Upper lobe of right lung (tissue), 1 donor: ENCODE data around the gene GIT2. TPM values are rescaled to one million over a fixed set of nuclear protein-coding genes. Genes with fewer than 3 reads are reported as not detected.

Source experiments
- ATAC-seq: fragments of 200-7000 bp; cut with Tn5 transposase; one replicate; pipeline ENCODE4 v1.9.1; 2020; ENCODE audit warnings: mild to moderate bottlenecking, moderate library complexity
- DNase-seq: peaks from one replicate; pipeline ENCODE4 v3.0.0-alpha.2; 2020
- H3K27ac ChIP-seq: fragments of 200-600 bp; one replicate; pipeline ENCODE4 v1.8.0; 2022
- H3K27me3 ChIP-seq: fragments of 200-600 bp; one replicate; pipeline ENCODE4 v1.8.0; 2022; ENCODE audit warnings: mild to moderate bottlenecking
- H3K36me3 ChIP-seq: fragments of 200-600 bp; one replicate; pipeline ENCODE4 v1.8.0; 2022
- H3K4me1 ChIP-seq: fragments of 200-600 bp; one replicate; pipeline ENCODE4 v1.8.0; 2022
- H3K4me3 ChIP-seq: fragments of 200-600 bp; one replicate; pipeline ENCODE4 v1.8.0; 2022; ENCODE audit warnings: mild to moderate bottlenecking
- H3K9me3 ChIP-seq: fragments of 200-600 bp; one replicate; pipeline ENCODE4 v1.8.0; 2022
- CTCF ChIP-seq: fragments of 200-600 bp; IDR thresholded peaks from one replicate; pipeline ENCODE4 v1.8.0; 2022; ENCODE audit warnings: antibody characterized with exemption
- intact Hi-C: fragments of 100-400 bp; cut with DNase I; formaldehyde crosslinking; loops from one replicate; pipeline ENCODE4 v1.11.0; 2022
- total RNA-seq: library from RNA; stranded (reverse); fragmentation: NEBNext Ultra II Directional; extraction: Animal tissue kit (Norgen Biotek cat#: 25700); gene quantifications from one replicate; pipeline ENCODE4 v1.2.1, GENCODE V29; 2021
- donor health status: DM: no; HTN: yes; CAD: no; lungs with severe emphysema.

Gene GIT2
- total RNA-seq, 1 donor from 2014 or later: 52.1 TPM

DNA sequence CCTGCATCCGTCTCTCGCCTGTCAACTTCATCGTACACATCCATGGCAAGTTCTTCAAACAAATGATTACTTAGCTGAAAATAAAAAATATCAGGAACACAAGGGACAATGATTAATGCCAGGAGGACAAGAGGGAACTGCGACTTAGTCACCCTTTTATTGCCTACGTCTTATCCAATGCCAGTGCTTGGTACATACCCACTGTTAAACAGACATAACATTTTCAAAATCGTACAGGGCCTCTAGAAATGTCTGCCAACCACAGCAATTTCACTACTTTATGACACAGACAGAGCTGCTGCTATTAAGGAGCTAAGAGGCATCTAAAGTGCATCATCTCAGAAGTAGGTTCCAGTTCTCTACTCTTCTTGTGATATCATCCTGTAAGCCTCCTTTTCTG is 34.6 kb downstream of the GIT2 start:
- H3K9me3 ChIP-seq: no peaks in the 10 kb centered on the region
- DNase-seq: no peak
- no peaks in the 10 kb centered on the region for H3K27me3 ChIP-seq
- H3K27ac ChIP-seq: no peak overlapping the region
- no peak overlapping the region for H3K4me3 ChIP-seq
- TF ChIP-seq CTCF: no peak
- intact Hi-C loops: no loop called here
- H3K36me3 ChIP-seq: peaks cover 86% of the 10 kb centered on the region
- H3K4me1 ChIP-seq: peaks cover 4% of the 10 kb centered on the region
- no peak for ATAC-seq

- Histone ChIP-seq H3K4me1 (peaks cover 4% of the 10 kb centered on the region), H3K4me3 (no peak overlapping the region), H3K27ac (no peak overlapping the region), H3K27me3 (no peaks in the 10 kb centered on the region), H3K36me3 (peaks cover 89% of the 10 kb centered on the region), H3K9me3 (no peaks in the 10 kb centered on the region)
- DNase-seq: no peak
- intact Hi-C loops: no loop called here
- ATAC-seq: no peak
- no peak for TF ChIP-seq CTCF
Measured at GRCh38 chr12:109961201-109961600, 35.0 kb downstream of the GIT2 start.

DNA sequence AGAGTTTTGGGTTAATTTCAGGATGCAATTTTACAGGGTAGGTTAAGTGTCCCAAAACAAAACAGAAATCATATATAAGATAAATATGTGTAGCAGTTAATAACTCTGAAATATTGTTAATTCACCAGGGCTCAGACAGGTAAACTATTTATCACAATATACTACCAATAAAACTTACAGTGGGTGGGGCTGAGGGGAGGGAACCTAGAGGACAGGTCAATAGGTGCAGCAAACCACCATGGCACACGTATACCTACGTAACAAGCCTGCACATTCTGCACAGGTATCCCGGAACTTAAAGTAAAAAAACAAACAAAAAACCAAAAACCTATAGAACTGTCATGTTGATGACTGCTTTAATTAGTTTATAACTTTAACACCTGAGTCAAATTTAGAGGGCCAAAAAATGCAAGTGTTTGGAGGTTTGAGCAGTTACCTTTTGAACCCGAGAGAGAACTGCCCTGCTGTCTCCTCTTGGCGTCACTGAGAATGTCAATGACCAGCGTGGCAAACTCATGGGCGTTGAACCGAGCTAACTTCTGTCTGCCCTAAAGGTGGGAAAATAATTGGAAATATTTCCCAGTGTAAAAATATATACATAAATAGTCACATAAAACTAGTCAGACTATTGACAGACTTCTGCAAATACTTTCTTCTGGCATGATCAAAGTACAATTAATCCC is 36.6 kb downstream of the GIT2 start:
- Histone ChIP-seq H3K4me3 (no peak overlapping the region), H3K27ac (no peak overlapping the region), H3K36me3 (peaks cover 94% of the 10 kb centered on the region), H3K4me1 (peaks cover 4% of the 10 kb centered on the region), H3K27me3 (no peaks in the 10 kb centered on the region), H3K9me3 (no peaks in the 10 kb centered on the region)
- intact Hi-C loops: no loop called here
- DNase-seq (no peak), ATAC-seq (no peak)
- TF ChIP-seq CTCF: no peak

DNA sequence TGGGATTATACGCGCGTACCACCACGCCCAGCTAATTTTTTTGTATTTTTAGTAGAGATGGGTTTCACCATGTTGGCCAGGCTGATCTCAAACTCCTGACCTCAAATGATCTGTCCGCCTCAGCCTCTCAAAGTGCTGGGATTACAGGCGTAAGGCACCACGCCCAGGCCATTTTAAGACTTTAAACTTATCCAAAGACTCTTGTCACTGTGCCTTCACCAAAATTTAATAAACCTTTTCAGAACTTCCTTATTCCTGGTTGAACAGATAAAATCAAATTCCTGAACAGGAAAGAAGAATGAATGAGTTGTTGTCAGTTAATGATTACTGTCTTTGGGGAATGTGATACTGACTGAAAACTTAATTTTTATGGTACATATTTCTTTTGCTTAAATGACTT is 37.8 kb downstream of the GIT2 start:
- Histone ChIP-seq H3K4me1 (no peaks in the 10 kb centered on the region), H3K27me3 (no peaks in the 10 kb centered on the region), H3K27ac (no peak overlapping the region), H3K4me3 (no peak overlapping the region), H3K9me3 (no peaks in the 10 kb centered on the region), H3K36me3 (peaks cover 96% of the 10 kb centered on the region)
- no peak for TF ChIP-seq CTCF
- ATAC-seq: no peak
- intact Hi-C loops: no loop called here
- DNase-seq: no peak

- no peak for DNase-seq
- Histone ChIP-seq H3K36me3 (peaks cover 99% of the 10 kb centered on the region), H3K4me3 (no peak overlapping the region), H3K27ac (no peak overlapping the region), H3K9me3 (no peaks in the 10 kb centered on the region), H3K4me1 (peaks cover 7% of the 10 kb centered on the region), H3K27me3 (no peaks in the 10 kb centered on the region)
- no peak for ATAC-seq
- intact Hi-C loops: no loop called here
- TF ChIP-seq CTCF: no peak
Measured at GRCh38 chr12:109953656-109954055, 42.5 kb downstream of the GIT2 start.

GRCh38 chr12:109952873-109953272 is 43.3 kb downstream of the GIT2 start:
- no peak for DNase-seq
- Histone ChIP-seq H3K4me1 (peaks cover 15% of the 10 kb centered on the region), H3K27me3 (no peaks in the 10 kb centered on the region), H3K9me3 (no peaks in the 10 kb centered on the region), H3K27ac (no peak overlapping the region), H3K4me3 (no peak overlapping the region), H3K36me3 (peaks cover 99% of the 10 kb centered on the region)
- ATAC-seq: no peak
- intact Hi-C loops: no loop called here
- no peak for TF ChIP-seq CTCF
